Mesendoderm (in vitro differentiated cells): Measurements from ENCODE around the gene GATC.

Experiments used
- DNase-seq: peaks from one replicate; pipeline ENCODE4 v3.0.0; 2013
- H2AK5ac ChIP-seq: 2 replicates; pipeline ENCODE4 v1.6.1; 2013; ENCODE audit warnings: low read length, inconsistent platforms
- H2BK120ac ChIP-seq: 2 replicates; pipeline ENCODE4 v1.6.1; 2013; ENCODE audit warnings: low read depth, mild to moderate bottlenecking, low read length, moderate library complexity, mixed read lengths
- H2BK15ac ChIP-seq: replicated peaks from 2 replicates; pipeline ENCODE4 v1.6.1; 2013; ENCODE audit warnings: low read depth, mild to moderate bottlenecking, moderate library complexity
- H2BK5ac ChIP-seq: 2 replicates; pipeline ENCODE4 v1.6.1; 2013; ENCODE audit warnings: low read length, inconsistent platforms
- H3K18ac ChIP-seq: 2 replicates; pipeline ENCODE4 v1.6.1; 2013; ENCODE audit warnings: mild to moderate bottlenecking, low read length, mixed read lengths
- H3K23ac ChIP-seq: one replicate; pipeline ENCODE4 v1.6.1; 2013; ENCODE audit warnings: low read length
- H3K27ac ChIP-seq: 2 replicates; pipeline ENCODE4 v1.5.1; 2013; ENCODE audit warnings: low read depth, mild to moderate bottlenecking, inconsistent platforms, low read length, moderate library complexity
- H3K27me3 ChIP-seq: 2 replicates; pipeline ENCODE4 v1.6.1; 2013; ENCODE audit warnings: low read length, control low read depth, mild to moderate bottlenecking, inconsistent platforms; ENCODE audit not compliant: insufficient read depth, poor library complexity
- H3K36me3 ChIP-seq: 2 replicates; pipeline ENCODE4 v1.6.1; 2013; ENCODE audit warnings: low read length, inconsistent platforms; ENCODE audit not compliant: control insufficient read depth, insufficient read depth
- H3K4ac ChIP-seq: one replicate; pipeline ENCODE4 v1.6.1; 2013; ENCODE audit warnings: low read depth, mild to moderate bottlenecking, low read length, moderate library complexity
- H3K4me1 ChIP-seq: 2 replicates; pipeline ENCODE4 v1.6.1; 2013; ENCODE audit warnings: low read depth, low read length, inconsistent platforms; ENCODE audit not compliant: control insufficient read depth
- H3K4me2 ChIP-seq: 2 replicates; pipeline ENCODE4 v1.6.1; 2013; ENCODE audit warnings: low read length
- H3K4me3 ChIP-seq: 2 replicates; pipeline ENCODE4 v1.5.1; 2013; ENCODE audit warnings: mild to moderate bottlenecking, low read length
- H3K56ac ChIP-seq: one replicate; pipeline ENCODE4 v1.6.1; 2013; ENCODE audit warnings: low read length
- H3K79me1 ChIP-seq: 2 replicates; pipeline ENCODE4 v1.6.1; 2013; ENCODE audit warnings: low read length, inconsistent platforms
- H3K79me2 ChIP-seq: 2 replicates; pipeline ENCODE4 v1.6.1; 2013; ENCODE audit warnings: mild to moderate bottlenecking, low read length; ENCODE audit not compliant: control insufficient read depth, insufficient read depth
- H3K9ac ChIP-seq: 2 replicates; pipeline ENCODE4 v1.6.1; 2013; ENCODE audit warnings: low read length, inconsistent platforms
- H4K5ac ChIP-seq: one replicate; pipeline ENCODE4 v1.6.1; 2013; ENCODE audit warnings: low read length
- H4K8ac ChIP-seq: one replicate; pipeline ENCODE4 v1.6.1; 2013; ENCODE audit warnings: low read depth, mild to moderate bottlenecking, control low read depth, low read length, moderate library complexity
- WGBS: extraction: QIAGEN DNeasy Blood & Tissue Kit; methylation state at CpG from one replicate; pipeline ENCODE4 v1.1.7; 2013; ENCODE audit warnings: low lambda C conversion rate, missing lambda C conversion rate; ENCODE audit not compliant: insufficient coverage; ENCODE audit errors: extremely low coverage; 5-methylcytosine and 5-hydroxymethylcytosine counted together

Gene GATC

GRCh38 chr12:120468821-120469449, 22.7 kb downstream of the GATC start:
- H3K27ac ChIP-seq = peak overlapping the region; percentile 80
- H2BK120ac ChIP-seq = peak overlapping the region; percentile 4
- H2AK5ac ChIP-seq = no peak overlapping the region
- no peak overlapping the region for H4K8ac ChIP-seq
- H3K79me2 ChIP-seq = peaks cover 34% of the 10 kb centered on the region
- peak overlapping the region; percentile 93 for H2BK5ac ChIP-seq
- no CpG with 5 or more reads among the region's 57 CpGs for WGBS
- peaks cover 5% of the 10 kb centered on the region for H3K36me3 ChIP-seq
- peak overlapping the region; percentile 99 for H3K23ac ChIP-seq
- H3K9ac ChIP-seq = peak overlapping the region; percentile 99
- H3K18ac ChIP-seq = peak overlapping the region; percentile 63
- H2BK15ac ChIP-seq = no peak overlapping the region
- H3K4me3 ChIP-seq = peak overlapping the region; percentile 90
- no peaks in the 10 kb centered on the region for H3K27me3 ChIP-seq
- H3K4ac ChIP-seq = peak overlapping the region; percentile 96
- no peak for DNase-seq
- H3K56ac ChIP-seq = peak overlapping the region; percentile 100
- H3K4me1 ChIP-seq = no peaks in the 10 kb centered on the region
- H4K5ac ChIP-seq = no peak overlapping the region
- peak overlapping the region; percentile 83 for H3K4me2 ChIP-seq
- H3K79me1 ChIP-seq = peaks cover 10% of the 10 kb centered on the region

- Histone ChIP-seq H3K18ac (peak within 1 kb of the TSS; percentile 63), H3K27me3 (no peaks in the 10 kb centered on the region), H2BK120ac (peak within 1 kb of the TSS; percentile 4), H2BK15ac (no peak within 1 kb of the TSS), H2BK5ac (peak within 1 kb of the TSS; percentile 93), H4K8ac (no peak within 1 kb of the TSS), H3K9ac (peak within 1 kb of the TSS; percentile 99), H3K79me1 (peaks cover 8% of the 10 kb centered on the region), H3K79me2 (peaks cover 34% of the 10 kb centered on the region), H3K4ac (peak within 1 kb of the TSS; percentile 96), H3K36me3 (peaks cover 2% of the 10 kb centered on the region), H3K23ac (peak within 1 kb of the TSS; percentile 99), H3K27ac (peak within 1 kb of the TSS; percentile 80), H3K56ac (peak within 1 kb of the TSS; percentile 100), H3K4me3 (peak within 1 kb of the TSS; percentile 90), H4K5ac (peak within 1 kb of the TSS; percentile 33), H3K4me1 (no peaks in the 10 kb centered on the region), H3K4me2 (peak within 1 kb of the TSS; percentile 83), H2AK5ac (no peak within 1 kb of the TSS)
- no CpG with 5 or more reads among the region's 88 CpGs for WGBS
- peak; percentile 97 for DNase-seq
Measured at GRCh38 chr12:120469450-120470149, 23.4 kb downstream of the GATC start, which contains the start of gene SRSF9. Gene SRSF9 (minus strand): TSS chr12:120469748. CDS start chr12:120469609, 139 bp downstream.

GRCh38 chr12:120470150-120470784, 24.0 kb downstream of the GATC start:
- H3K9ac ChIP-seq = peak overlapping the region; percentile 88
- H2BK15ac ChIP-seq = no peak overlapping the region
- no peak overlapping the region for H3K27ac ChIP-seq
- H3K56ac ChIP-seq = peak overlapping the region; percentile 95
- peak overlapping the region; percentile 2 for H3K4me3 ChIP-seq
- H3K18ac ChIP-seq = no peak overlapping the region
- H3K79me2 ChIP-seq = peaks cover 34% of the 10 kb centered on the region
- H3K4ac ChIP-seq = no peak overlapping the region
- H2BK5ac ChIP-seq = peak overlapping the region; percentile 25
- H3K4me2 ChIP-seq = peak overlapping the region; percentile 81
- H4K8ac ChIP-seq = no peak overlapping the region
- H3K4me1 ChIP-seq = no peaks in the 10 kb centered on the region
- no peaks in the 10 kb centered on the region for H3K27me3 ChIP-seq
- no CpG with 5 or more reads among the region's 26 CpGs for WGBS
- DNase-seq = no peak
- no peak overlapping the region for H2BK120ac ChIP-seq
- peaks cover 2% of the 10 kb centered on the region for H3K36me3 ChIP-seq
- peaks cover 6% of the 10 kb centered on the region for H3K79me1 ChIP-seq
- H2AK5ac ChIP-seq = no peak overlapping the region
- H4K5ac ChIP-seq = peak overlapping the region; percentile 33
- H3K23ac ChIP-seq = peak overlapping the region; percentile 59

- Histone ChIP-seq H3K56ac (no peak overlapping the region), H2BK120ac (no peak overlapping the region), H3K4me3 (no peak overlapping the region), H2AK5ac (no peak overlapping the region), H3K27me3 (no peaks in the 10 kb centered on the region), H3K36me3 (no peaks in the 10 kb centered on the region), H3K79me2 (peaks cover 16% of the 10 kb centered on the region), H3K27ac (no peak overlapping the region), H3K9ac (no peak overlapping the region), H2BK15ac (no peak overlapping the region), H4K5ac (no peak overlapping the region), H3K23ac (no peak overlapping the region), H3K4me1 (no peaks in the 10 kb centered on the region), H3K18ac (no peak overlapping the region), H3K4ac (no peak overlapping the region), H2BK5ac (no peak overlapping the region), H4K8ac (no peak overlapping the region), H3K4me2 (no peak overlapping the region), H3K79me1 (no peaks in the 10 kb centered on the region)
- no peak for DNase-seq
Measured at GRCh38 chr12:120472521-120472920, 26.3 kb downstream of the GATC start.

- H3K4me3 ChIP-seq = no peak overlapping the region
- no CpG with 5 or more reads among the region's 6 CpGs for WGBS
Measured at GRCh38 chr12:120473807-120474615, 27.8 kb downstream of the GATC start.

More at GRCh38 chr12:120473807-120474615, 27.8 kb downstream of the GATC start:
- no peak overlapping the region for H3K9ac ChIP-seq
- no peak overlapping the region for H3K4ac ChIP-seq
- H3K27me3 ChIP-seq = no peaks in the 10 kb centered on the region
- no peak overlapping the region for H2AK5ac ChIP-seq
- H4K8ac ChIP-seq = no peak overlapping the region
- H3K56ac ChIP-seq = no peak overlapping the region
- no peak overlapping the region for H2BK5ac ChIP-seq
- no peak overlapping the region for H2BK120ac ChIP-seq
- DNase-seq = no peak
- H3K4me2 ChIP-seq = no peak overlapping the region
- H3K79me1 ChIP-seq = no peaks in the 10 kb centered on the region
- H3K23ac ChIP-seq = no peak overlapping the region
- H3K4me1 ChIP-seq = no peaks in the 10 kb centered on the region
- no peak overlapping the region for H3K27ac ChIP-seq
- peaks cover 2% of the 10 kb centered on the region for H3K79me2 ChIP-seq
- H3K36me3 ChIP-seq = no peaks in the 10 kb centered on the region
- H4K5ac ChIP-seq = no peak overlapping the region
- H3K18ac ChIP-seq = no peak overlapping the region
- no peak overlapping the region for H2BK15ac ChIP-seq
